Activated CD8-positive, alpha-beta memory T cell treated with anti-CD3 and anti-CD28 coated beads for 4 hours (primary cell): Measurements from ENCODE around the gene ABCC3.

ENCODE experiments used
- DNase-seq, 2 donors: peaks; one replicate each; pipeline ENCODE4 v3.0.0-alpha.2; 2020; ENCODE audit warnings: low read depth in 2 of 2

The ABCC3 gene

DNA sequence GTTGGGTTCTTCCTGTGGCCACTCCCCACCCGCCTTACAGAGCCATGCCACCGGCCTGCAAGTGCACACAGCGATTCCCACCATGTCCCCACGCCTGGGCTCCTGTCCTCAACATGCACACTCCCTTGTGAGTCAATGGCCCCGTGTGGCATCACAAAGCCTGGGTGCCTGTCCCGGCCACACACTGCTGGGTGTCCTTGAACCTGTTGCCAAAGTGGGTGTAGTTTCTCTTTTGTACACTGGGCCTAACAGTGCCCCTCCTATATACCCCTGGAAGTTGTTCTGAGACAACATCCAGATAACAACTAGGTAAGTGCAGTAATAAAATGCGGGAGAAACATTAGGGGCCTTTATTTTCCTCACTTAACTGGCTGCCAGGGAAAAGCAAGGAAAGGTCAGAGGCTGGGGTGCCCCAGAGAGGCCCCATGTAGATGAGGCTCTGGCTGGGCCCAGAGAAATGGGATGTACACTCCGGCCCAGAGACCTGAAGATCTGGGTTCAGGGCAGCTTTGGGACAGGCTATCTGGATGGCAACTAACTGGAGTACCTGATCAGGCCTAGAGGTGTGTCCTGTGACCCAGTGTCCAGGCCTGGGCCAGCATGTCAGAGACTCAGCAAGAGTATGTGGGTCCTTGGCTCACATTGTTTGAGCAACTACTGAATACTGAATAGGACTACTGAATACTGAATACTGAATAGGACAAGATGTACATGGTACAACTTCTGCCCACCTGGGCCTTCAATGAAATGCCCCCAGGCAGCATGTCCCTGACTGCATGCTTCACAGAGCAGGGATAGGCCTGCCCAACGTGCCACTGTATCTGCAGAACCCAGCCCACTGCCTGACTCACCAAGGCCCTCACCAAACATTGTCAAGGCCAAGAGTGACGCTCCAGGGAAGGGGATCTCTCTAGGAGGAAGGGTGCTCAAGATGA is 8.3 kb downstream of the ABCC3 start:
- no peak for DNase-seq

DNA sequence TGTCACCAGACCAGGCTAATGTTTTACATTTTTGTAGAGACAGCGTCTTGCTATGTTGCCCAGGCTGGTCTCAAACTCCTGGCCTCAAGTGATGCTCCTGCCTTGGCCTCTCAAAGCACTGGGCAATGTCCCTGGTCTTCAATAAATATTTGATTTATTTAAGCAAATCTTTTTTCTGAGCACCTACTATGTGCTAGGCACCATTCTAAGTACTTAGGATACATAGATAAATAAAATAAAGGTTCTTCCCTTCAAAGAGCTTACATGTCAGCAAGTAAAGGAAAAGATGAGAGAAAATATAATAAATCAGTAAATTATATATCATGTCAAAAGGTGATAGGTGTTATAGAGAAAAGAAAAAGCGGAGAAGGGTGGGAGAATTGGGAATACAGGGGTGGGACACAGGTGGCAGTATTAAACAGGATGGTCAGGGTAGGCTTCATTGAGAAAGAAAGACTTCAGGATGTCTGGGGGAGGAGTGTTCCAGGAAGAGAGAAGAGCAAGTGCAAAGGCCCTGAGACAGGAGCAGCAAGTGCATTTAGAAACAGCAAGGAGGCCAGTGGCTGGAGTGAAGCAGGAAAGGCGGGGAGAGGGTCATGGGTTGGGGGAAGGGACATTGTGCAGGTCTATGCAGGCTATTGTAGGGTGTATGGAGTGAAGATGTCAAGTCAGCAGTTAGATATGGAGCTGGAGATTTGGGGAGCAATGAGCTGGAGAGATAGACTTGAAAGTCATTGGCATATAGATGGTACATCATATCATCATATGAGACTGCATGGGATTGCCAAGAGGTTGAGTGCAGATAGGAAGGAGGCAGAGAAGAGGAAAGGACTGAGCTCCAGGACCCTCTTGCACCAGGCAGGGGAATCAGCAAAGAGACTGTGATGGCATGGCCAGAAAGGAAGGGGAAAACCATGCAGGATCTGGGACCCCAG is 11.3 kb downstream of the ABCC3 start:
- no peak for DNase-seq

DNA sequence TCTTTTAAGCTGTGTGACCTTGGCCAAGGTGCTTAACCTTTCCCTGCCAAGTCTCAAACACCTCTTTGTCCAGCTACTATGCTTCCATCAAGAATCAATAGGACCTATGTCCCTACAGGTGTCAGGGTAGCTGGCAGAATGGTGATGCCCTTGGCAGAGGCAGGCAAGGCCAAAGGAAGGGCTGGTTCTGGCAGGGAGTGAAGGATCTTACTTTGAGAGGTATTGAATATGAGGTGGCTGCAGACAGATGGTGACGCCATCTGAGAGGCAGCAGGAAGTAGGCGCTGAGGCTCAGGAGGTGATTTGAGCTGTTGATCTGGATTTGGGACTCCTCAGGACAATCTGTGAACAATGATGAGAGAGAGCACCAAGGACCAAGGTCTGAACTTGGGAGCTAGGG is 12.5 kb downstream of the ABCC3 start:
- no peak for DNase-seq

DNA sequence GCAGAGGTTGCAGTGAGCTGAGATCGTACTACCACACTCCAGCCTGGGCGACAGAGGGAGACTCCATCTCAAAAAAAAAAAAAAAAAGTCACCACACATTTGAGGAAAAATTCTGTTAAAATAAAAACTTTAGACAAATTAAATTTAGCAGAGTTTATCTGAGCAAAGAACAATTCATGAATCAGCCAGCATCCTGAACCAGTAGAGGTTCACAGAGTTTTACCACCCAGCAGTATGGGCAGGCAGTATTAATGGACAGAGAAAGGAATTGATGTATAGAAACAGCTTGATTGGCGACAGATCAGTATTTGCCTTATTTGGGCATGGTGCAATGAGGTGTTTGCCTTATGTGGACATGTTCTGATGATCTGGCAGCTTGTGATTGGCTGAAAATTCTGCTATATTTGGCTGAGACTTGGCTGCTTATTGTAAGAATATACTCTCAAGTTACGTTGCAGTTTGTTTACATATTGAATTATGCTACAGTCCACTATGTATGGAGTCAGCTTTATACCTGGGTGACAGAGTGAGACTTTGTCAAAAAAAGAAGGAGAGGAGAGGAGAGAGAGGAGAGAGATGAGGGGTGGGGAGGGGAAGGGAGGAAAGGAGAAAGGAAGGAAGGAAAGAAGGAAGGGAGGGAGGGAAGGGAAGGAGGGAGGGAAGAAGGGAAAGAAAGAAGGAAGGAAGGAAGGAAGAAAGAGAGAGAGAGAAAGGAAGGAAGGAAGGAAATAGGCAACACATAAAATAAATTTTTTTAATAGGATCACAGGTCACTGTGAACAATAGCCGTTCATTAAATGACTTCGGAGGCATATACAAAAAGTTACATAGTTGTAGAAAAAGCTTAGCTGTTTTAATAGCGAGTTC is 14.6 kb downstream of the ABCC3 start:
- DNase-seq = no peak

DNA sequence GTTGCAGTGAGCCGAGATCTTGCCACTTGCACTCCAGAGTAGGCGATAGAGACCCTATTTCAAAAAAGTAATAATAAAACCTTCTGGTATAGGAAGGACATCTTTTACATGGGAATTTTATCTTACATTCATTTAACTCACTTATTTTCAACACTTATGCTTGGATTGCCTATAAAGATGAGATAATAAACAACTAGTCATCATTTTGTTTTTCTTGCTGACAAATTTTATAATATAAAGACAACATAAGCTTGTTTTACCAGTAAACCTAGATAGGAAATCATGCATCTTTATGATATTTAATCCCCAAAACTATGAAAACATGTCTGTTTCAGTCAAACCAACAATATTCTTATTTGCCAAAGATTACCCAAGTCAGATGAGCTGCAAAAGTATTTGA is 17.0 kb downstream of the ABCC3 start:
- no peak for DNase-seq

DNA sequence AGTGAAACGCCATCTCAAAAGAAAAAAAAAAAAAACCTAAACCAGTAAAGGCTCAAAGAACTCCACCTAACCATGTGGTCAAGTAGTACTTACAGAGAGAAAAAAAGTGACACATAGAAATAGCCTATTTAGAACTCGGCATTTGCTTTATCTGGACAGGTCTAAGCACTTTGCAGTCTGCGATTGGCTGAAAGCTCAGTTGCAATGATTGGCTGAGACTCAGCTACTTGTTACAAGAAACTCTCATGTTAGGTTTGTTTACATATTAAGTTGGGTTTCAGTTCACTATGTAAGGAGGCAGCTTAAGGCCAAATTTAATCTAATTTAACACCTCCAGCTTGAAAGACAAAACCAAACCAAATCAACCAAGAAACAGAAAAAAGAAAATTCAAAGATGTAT is 19.1 kb downstream of the ABCC3 start:
- DNase-seq = no peak

DNA sequence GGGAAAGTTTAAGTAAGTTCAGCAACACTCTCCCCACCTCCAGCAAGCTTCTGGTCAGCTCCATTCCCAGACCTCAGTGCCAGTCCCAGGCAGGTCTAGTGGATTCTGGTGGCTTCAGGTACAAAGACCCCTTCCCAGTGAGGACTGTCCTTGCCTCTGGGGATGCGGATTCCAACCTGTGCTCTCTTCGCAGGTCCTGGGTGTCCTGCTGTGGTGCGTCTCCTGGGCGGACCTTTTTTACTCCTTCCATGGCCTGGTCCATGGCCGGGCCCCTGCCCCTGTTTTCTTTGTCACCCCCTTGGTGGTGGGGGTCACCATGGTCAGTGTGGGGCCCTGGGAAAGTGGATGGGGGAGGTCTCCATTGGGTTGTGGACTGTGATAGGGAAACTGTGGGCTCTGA is 21.8 kb downstream of the ABCC3 start:
- DNase-seq = no peak

DNA sequence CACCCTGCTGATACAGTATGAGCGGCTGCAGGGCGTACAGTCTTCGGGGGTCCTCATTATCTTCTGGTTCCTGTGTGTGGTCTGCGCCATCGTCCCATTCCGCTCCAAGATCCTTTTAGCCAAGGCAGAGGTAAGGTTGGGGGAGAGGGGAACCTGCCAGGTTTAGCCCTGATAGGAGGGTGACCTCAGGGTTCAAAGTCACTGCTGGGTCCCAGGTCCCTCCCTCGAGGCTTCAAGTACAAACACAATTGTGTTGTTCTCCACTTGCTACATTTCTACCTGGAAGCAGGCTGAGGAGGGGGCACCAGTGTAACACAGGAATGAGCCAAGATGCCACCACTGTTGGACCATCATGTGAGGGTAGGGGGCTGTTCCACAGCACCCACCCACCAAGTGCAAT is 22.4 kb downstream of the ABCC3 start:
- DNase-seq = no peak

DNA sequence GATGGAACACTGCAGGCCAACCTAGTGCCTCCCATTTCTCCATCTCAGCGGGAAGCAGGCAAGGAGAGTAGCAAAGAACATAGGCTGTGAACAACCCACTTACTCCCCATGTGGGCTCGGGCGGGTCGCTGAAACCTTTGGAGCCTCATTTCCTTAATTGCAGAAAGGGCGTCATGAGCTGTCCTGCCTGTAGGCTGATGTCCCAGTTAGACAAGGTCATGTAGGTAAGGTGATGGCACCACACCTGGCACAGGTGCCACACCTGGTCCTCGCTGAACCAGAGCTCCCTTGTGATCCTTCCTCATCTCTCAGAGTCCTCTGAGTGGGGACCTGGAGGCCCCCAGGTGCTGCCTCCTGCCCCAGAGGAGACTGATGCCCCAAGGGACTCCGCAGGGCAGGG is 22.9 kb downstream of the ABCC3 start:
- no peak for DNase-seq

DNA sequence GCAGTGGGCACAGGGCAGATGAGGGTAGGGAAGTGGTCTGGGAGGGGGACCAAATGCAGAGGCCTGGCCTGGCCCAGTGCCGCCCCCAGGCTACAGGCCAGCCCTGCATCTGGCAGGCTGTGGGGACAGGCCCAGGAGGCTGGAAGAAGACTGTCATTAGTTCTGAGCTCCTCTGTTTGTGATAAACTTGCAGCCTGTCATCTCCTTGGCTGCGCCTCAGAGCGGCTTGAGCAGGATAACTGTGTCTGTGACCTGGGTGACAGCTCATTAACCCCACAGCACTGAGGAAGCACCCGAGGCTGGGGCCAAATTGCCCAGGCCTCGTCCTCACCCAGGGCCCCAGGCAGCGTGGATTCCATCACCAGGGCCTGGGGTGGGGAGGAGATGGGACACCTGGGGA is 23.9 kb downstream of the ABCC3 start:
- DNase-seq = no peak

DNA sequence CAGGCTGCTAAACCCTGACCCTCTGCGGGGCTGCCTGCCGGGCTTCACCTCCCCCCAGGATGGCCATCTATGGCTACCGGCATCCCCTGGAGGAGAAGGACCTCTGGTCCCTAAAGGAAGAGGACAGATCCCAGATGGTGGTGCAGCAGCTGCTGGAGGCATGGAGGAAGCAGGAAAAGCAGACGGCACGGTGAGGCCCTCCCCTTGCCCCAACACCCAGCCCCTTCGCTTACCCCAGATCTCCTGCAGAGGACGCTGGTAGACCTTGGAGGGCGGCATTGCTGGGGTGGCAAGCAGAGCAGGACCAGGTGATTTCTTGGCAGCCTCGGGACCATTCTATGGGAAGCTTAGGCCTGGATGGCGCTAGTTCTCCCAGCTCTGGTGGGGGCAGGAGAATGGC is 24.5 kb downstream of the ABCC3 start:
- no peak for DNase-seq

DNA sequence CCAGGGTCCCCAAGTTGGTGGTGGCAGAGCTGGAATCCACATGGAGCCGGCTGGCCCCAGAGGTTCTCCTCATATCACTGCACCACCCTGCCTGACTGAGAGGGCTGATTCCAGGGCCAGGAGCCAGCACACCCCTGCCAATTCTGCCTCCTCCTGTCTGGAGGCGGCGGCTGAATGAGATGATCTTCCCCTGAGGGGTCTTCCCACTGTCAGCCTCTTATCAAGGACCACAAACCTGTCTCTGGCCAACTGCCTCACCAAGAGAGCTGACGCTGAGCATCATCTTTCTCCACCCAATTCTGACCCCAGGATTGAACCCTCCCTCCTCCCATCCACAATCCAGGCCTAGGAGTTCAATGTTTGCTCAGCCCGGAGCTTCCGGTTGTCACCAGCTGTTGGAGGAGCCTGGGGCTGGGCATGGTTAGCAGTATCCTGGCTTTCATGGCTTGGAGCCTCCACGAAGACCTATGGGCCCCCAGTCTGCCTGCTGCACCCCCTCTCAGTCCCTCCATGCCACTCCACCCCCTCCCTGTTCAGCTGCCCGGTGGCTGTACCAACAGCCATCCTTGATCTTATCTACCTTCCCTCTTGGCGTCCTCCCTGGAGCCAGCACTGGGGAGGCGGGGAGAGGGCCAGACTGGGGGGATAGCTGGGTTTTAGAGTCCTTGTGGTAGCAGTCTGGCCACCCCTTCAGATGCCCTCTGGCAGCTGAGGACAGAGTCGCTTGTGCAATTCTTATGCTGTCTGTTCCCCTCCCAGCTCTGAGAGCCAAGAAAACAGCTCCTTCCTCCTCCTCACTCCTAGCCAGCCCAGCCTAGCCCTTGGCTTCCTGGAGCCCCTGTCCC is 25.6 kb downstream of the ABCC3 start:
- DNase-seq = no peak

DNA sequence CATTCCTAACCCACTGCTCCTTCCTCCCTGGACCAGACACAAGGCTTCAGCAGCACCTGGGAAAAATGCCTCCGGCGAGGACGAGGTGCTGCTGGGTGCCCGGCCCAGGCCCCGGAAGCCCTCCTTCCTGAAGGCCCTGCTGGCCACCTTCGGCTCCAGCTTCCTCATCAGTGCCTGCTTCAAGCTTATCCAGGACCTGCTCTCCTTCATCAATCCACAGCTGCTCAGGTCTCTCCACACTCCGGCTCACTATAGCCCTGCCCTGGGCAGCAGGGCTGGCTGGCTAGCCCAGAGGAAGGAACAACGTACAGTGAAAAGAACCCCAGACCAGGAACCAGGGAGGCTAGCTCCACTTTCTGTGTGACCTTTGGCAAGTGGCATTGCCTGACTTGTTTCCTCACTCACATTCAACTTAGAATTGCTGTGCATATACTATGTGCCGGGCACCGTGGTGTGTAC is 26.2 kb downstream of the ABCC3 start:
- no peak for DNase-seq

DNA sequence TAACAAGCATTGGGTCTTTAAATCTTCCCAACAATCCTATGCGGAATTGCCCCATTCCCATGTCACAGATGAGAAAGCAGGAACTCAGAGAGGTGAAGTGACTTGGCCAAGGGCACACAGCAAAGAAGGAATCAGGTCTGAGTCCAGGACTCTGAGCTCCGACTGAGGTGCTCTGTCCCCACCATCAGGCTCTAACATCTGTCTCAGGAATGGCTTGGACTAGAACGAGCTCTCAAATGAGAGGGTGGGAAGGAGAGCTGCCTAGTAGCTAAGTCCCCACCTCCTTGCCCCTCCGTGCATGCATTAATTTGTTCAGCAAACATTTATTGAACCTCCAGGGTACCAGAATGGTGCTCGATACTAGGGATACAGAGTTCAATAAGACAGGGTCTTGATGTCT is 26.7 kb downstream of the ABCC3 start:
- DNase-seq = no peak

DNA sequence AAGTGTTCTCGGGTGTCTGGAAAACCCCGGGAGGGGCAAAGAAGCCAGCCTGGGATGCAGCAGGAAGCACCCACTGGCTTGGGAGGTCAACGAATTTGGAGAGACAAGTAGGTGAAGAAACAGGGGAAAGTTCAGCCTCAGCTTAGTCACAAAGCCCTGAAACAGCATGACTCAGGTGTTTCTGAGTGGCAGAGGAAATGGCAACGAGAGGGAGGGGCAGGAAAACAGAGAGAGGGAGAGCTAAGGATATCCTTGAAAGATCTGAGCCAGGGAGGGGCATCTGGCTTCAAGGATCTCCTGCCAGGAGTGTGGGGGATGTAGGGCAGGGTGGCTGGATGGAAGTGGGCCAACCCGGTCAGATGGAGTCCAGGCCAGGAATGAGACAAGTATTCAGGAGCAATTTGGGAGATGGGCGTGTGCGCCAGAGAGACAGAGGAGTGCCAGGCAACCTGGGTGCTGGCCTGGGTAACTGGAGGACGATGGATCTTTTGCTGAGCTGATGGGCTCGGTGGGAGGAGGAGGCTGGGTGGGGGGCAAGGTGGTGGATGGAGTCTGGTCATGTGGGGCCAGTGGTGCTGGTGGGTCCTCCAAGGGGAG is 27.2 kb downstream of the ABCC3 start:
- DNase-seq = no peak

DNA sequence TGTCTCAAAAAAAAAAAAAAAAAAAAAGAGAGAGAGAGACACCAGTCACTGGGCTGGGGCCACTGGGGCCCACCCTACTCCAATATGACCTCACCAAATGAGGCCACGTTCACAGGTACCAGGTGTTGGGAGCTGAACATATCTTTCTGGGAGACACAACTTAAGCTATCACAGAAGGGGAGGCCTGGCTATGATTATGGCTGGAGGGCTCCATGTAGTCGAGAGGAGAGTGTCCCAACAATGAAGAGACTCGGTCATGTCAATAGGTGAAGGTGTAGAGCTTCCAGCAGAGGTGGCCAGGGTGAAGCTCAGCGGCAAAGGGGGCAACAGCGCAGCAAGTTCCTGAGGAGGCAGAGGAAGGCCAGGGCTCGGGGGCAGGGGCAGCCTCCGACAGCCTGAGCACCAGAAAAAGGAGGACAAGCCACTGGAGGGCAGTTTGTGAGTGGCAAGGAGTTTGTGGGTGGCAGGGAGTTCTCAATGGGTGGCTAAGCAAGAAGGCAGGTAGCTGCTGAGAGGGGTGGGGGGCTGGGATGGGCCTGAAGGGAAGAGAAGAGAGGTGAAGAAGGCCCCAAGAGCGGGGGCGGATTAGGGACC is 28.0 kb downstream of the ABCC3 start:
- DNase-seq = no peak

DNA sequence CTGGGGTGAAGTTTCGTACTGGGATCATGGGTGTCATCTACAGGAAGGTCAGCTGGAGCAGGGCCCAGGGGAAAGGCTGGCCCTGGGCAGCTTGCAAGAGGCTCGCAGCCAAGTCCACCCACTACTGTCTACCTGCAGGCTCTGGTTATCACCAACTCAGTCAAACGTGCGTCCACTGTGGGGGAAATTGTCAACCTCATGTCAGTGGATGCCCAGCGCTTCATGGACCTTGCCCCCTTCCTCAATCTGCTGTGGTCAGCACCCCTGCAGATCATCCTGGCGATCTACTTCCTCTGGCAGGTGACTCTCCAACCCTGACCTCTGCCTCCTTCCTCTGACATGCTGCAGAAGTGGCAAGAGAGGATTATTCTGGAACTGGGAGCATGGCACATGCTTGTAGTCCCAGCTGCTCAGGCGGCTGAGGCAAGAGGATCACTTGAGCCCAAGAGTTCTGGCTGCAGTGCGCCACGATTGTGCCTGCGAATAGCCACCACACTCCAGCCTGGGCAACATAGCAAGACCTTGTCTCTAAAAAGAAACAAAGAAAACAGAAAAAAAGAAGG is 29.2 kb downstream of the ABCC3 start:
- no peak for DNase-seq

DNA sequence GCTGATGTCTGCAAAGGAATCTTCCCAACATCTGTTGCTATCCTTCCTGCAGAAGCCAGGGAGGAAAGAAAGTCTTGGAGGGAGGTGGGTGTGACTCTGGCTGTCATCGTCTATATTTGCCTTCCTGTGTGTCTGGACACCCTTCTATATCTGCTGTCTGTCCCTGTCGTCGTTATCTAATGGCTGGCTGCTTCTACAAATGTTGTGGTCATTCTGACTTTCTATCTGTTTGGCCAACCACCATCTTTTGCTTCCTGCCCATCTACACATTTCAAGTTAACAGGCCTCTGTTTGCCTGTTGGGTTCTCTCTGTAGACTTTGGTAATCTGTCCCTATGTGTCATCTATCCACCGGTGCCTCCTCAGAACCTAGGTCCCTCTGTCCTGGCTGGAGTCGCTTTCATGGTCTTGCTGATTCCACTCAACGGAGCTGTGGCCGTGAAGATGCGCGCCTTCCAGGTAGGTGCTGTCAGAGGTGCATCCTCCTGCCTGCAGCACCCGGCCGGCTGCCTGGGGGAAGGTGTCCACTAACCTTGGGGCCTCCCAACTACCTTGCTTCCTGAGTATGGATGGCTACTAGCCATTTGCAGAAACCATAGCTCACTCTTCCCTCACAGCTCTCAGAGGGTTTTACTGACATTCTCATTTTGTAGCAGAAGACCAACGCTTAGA is 30.2 kb downstream of the ABCC3 start:
- DNase-seq = no peak

DNA sequence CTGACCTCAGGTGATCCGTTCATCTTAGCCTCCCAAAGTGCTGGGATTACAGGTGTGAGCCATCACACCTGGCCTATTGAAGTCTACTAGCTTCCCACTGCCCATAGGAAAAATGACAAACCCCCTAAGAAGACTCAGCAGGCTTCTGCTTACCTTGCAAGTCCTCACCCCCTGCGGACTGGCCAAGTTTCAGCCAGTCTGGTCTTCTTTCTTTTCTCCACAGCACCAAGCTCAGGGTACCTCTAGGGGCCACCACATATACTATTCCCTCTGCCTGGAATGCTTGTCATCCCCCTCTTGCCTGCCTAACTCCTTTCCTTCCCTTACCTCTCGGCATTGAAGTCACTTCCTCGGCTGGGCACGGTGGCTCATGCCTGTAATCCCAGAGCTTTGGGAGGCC is 31.2 kb downstream of the ABCC3 start:
- no peak for DNase-seq
